ENCODE data around the gene OR2T35.

DNA sequence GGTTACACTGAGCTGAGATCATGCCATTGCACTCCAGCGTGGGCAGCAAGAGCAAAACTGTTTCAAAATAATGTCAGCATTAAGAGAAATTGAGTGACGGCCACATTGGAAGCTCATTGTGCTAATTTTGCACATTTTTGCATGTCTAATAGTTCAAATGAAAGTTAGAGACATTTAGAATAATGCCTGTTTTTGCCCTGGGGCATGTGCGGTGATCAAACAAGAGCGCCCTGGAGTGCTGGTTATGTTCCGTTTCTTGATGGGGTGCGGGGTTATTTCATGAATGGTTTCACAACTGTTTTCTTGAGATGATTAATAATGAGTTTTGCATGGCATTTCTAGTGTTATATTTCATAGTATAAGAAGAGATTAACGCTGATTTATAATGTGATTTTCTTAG lies 23.3 kb downstream of the OR2T35 start:
- TF ChIP-seq POLR2A (IDR thresholded peaks at IDR 0.05; ENCODE audit: low read length) (no peak), GATA1 (IDR thresholded peaks at IDR 0.05; ENCODE audit: low read depth, low read length) (no peak)

All from erythroblast (primary cell).